Natural killer cell treated with Interleukin-12 subunit alpha and Interleukin-12 subunit beta and Interleukin-15 and Interleukin-18, amount 100 ng/mL, for 72 hours (primary cell): ENCODE data around the gene CNOT11. TPM values are rescaled to one million over a fixed set of nuclear protein-coding genes. Genes with fewer than 3 reads are reported as not detected.
A peak's percentile ranks its signal among the peaks of the same experiment; 100 is the strongest.
"Not testable (repeated sequence)": the region's sequence is repeated elsewhere in the genome, so short reads cannot be mapped to it uniquely, and the experiment has no call there.

Experiments used
- ATAC-seq, 2 donors: fragments of 150-1000 bp; cut with Tn5 transposase in 1 of 2; sonication (Bioruptor Pico), chemical (Tn5 transposase) in 1 of 2; 2 replicates each; pipeline ENCODE4 v1.10.0; 2021
- DNase-seq: peaks from one replicate; pipeline ENCODE4 v3.0.0; 2022; ENCODE audit warnings: low spot score
- H3K27ac Mint-ChIP-seq, 2 donors: 1 replicate in 1 of 2; 2 replicates in 1 of 2; pipeline ENCODE4 v1.8.0; 2022; ENCODE audit warnings: mixed read lengths in 2 of 2, mild to moderate bottlenecking in 1 of 2, moderate library complexity in 1 of 2
- H3K27me3 Mint-ChIP-seq, 2 donors: 1 replicate in 1 of 2; 2 replicates in 1 of 2; pipeline ENCODE4 v1.8.0; 2022; ENCODE audit warnings: mixed read lengths in 2 of 2
- H3K36me3 Mint-ChIP-seq: one replicate; pipeline ENCODE4 v1.8.0; 2022; ENCODE audit warnings: mixed read lengths
- H3K4me1 Mint-ChIP-seq, 2 donors: 1 replicate in 1 of 2; 2 replicates in 1 of 2; pipeline ENCODE4 v1.8.0; 2022; ENCODE audit warnings: low read depth in 2 of 2, mixed read lengths in 2 of 2, mild to moderate bottlenecking in 1 of 2
- H3K4me3 Mint-ChIP-seq: one replicate; pipeline ENCODE4 v1.8.0; 2022; ENCODE audit warnings: mixed read lengths
- H3K9me3 Mint-ChIP-seq: 2 replicates; pipeline ENCODE4 v1.8.0; 2022; ENCODE audit warnings: mixed read lengths
- total RNA-seq, 2 donors: library from RNA; stranded (reverse); gene quantifications; one replicate each; pipeline ENCODE4 v1.2.3, GENCODE V29; 2022

The CNOT11 gene
- 10 to 100 TPM; 51.2 to 53.4 TPM for total RNA-seq

DNA sequence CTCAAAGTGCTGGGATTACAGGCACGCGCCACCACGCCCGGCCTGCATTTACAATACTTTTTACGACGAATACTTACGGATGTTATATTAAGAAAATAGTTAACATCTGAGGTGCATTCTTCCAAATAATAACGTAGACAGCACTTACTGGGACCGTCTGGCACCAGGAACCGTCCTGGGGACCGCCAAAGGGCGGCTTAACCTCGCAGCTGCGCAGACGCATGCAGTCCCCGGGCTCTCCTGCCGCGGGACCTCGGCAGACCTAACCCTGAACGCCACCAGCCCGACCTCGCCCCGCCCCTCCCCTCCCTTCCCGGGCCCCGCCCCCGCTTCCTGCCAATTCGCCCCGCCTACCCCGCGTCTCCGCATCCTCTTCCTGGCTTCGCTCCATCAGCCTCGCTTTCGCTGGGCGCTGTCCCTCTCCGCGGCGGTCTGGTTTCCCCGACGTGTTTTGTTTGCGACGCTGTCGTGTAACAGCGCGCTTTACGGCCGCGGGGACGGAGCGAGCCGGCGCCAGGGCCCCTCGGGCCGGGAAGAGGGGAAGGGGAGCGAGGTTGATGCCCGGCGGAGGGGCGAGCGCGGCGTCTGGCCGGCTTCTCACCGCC is at the start of gene CNOT11:
CNOT11 (plus strand) TSS at position 479 of the 605 bp plus-strand sequence; CDS start at position 558, 79 bp downstream.
- no peaks in the 10 kb centered on the region for H3K27me3 Mint-ChIP-seq
- peak within 1 kb of the TSS; percentile 94 for H3K27ac Mint-ChIP-seq
- no peaks in the 10 kb centered on the region for H3K9me3 Mint-ChIP-seq
- H3K4me3 Mint-ChIP-seq, result peak within 1 kb of the TSS; percentile 97
- H3K36me3 Mint-ChIP-seq, result peaks cover 5% of the 10 kb centered on the region
- DNase-seq, result peak; percentile 99
- ATAC-seq, result peak; percentile 92 to 96
- peaks cover 25 to 33% of the 10 kb centered on the region in 2 donors for H3K4me1 Mint-ChIP-seq

DNA sequence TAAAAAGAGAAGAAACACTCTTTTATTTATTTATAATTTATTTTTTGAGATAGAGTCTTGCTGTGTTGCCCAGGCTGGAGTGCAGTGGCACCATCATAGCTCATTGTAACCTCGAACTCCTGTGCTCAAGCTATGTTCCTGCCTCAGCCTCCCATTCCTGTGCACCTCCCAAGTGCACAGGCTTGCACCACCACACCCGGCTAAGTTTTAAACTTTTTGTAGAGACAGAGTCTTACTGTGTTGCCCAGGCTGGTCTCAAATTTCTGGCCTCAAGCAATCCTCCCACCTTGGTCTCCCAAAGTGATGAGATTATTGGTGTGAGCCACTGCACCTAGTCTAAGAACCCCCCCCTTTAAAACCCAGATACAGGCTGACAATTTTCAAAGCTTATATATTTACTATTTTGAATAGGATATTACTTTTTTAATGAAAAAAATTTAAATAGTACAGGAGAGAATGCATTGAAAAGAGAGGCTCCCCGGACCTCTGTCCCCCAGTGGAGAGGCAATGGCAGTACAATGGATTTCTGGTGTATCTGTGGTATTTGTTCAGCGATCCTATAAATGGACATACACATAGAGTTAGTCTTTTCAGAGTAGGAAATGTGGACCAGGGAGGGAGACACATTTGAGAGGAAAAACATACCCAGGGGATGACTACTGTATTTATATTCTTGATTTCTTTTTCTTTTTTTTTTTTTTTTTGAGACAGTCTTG is 48.1 kb upstream of the CNOT11 start:
- DNase-seq (no peak), ATAC-seq (no peak)
- H3K27ac Mint-ChIP-seq, result peak overlapping the region in 1 of 2 donors; percentile 63
- H3K27me3 Mint-ChIP-seq, result no peaks in the 10 kb centered on the region
- H3K9me3 Mint-ChIP-seq, result no peaks in the 10 kb centered on the region
- H3K4me3 Mint-ChIP-seq, result peak overlapping the region; percentile 38
- H3K4me1 Mint-ChIP-seq, result no peaks in the 10 kb centered on the region
- H3K36me3 Mint-ChIP-seq, result peaks cover under 1% of the 10 kb centered on the region

DNA sequence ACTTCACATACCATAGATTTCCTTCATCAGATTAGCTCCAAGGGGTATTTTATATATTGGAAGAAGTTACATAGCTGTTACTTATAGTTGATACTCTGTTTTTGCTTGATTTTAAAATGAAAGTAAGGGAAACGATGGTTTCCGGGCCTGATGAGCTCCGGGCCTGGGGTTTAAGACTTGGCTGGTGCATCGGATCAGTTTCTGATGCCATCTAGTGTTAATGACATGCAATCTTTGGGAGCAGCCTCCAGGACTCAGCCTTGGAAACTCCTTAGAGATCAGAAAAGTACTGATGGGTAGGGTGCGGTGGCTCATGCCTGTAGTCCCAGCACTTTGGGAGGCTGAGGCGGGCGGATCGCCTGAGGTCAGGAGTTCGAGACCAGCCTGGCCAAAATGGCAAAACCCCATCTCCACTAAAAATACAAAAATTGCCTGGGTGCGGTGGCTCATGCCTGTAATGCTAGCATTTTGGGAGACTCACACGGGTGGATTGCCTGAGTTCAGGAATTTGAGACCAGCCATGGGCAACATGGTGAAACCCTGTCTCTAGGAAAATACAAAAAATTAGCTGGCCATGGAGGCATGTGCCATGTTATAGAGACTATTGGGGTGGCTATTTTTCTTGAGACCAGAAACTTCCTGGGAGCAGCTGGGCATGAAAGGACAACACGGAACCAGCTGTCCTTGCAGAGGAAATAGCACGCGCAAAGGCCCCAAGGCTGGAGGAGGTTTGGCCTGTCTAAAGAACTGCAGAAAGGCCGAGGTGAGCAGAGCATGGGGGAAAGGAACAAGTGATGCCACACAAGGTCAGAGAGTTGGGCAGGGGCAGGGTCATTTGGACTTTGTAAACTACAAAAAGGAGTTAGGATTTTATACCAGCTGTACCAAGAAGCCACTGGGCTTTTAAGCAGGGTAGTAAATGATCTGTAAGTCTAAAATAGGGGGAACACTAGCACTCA is 46.9 kb upstream of the CNOT11 start:
- Mint-ChIP-seq H3K4me3 (peak overlapping the region; percentile 32), H3K36me3 (peaks cover 4% of the 10 kb centered on the region), H3K4me1 (no peaks in the 10 kb centered on the region), H3K9me3 (no peaks in the 10 kb centered on the region), H3K27me3 (no peaks in the 10 kb centered on the region), H3K27ac (peak overlapping the region; percentile 36 to 63)
- ATAC-seq (peak; percentile 61 to 66), DNase-seq (no peak)

- Mint-ChIP-seq H3K4me1 (no peaks in the 10 kb centered on the region), H3K36me3 (peaks cover 4% of the 10 kb centered on the region), H3K9me3 (no peaks in the 10 kb centered on the region), H3K4me3 (no peak overlapping the region), H3K27me3 (no peaks in the 10 kb centered on the region), H3K27ac (no peak overlapping the region)
- ATAC-seq (no peak), DNase-seq (no peak)
These were observed 43.9 kb upstream of the CNOT11 start for GRCh38 chr2:101208830-101209229.

DNA sequence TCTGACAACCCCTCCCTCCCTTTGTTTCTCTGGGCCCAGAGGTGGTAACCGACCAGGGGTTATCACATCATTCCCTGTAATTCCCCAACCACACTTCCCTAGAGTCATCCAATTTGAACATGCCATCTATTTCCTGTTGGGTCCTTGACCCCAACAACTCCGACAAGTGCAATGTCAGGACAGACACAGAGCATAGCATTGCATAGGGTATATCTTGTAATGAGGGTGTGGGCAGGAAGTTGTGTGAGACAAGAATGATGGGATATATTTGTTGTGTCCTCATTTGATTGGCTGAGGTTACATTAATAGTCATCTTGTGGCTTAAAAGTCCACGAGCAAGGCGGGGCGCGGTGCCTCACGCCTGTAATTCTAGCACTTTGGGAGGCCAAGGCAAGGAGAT is 33.4 kb upstream of the CNOT11 start:
- Mint-ChIP-seq H3K4me1 (peaks cover 14% of the 10 kb centered on the region in 2 donors), H3K27me3 (peaks cover 0 to 2% of the 10 kb centered on the region in 2 donors), H3K27ac (no peak overlapping the region), H3K9me3 (peaks cover 2% of the 10 kb centered on the region), H3K36me3 (peaks cover 7% of the 10 kb centered on the region), H3K4me3 (no peak overlapping the region)
- no peak for ATAC-seq
- DNase-seq, result no peak

DNA sequence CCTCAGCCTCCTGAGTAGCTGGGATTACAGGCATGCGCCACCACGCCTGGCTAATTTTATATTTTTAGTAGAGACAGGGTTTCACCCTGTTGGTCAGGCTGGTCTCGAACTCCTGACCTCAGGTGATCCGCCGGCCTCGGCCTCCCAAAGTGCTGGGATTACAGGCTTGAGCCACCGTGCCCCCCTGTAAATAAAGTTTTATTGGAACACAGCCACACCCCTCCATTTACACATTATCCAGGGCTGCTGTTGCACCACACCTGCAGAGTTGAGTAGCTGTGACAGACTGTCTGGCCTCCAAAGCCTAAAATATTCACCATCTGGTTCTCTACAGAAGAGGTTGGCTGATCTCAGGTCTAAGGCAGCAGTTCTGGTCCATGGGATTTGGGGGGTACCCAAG is 32.6 kb upstream of the CNOT11 start:
- Mint-ChIP-seq H3K4me1 (peaks cover 17 to 18% of the 10 kb centered on the region in 2 donors), H3K36me3 (peaks cover 12% of the 10 kb centered on the region)
- H3K27me3 Mint-ChIP-seq, H3K9me3 Mint-ChIP-seq, H3K4me3 Mint-ChIP-seq, H3K27ac Mint-ChIP-seq, ATAC-seq, DNase-seq: not testable (repeated sequence)

- DNase-seq, result peak; percentile 72
- H3K9me3 Mint-ChIP-seq, result peaks cover 7% of the 10 kb centered on the region
- H3K4me3 Mint-ChIP-seq, result peak overlapping the region; percentile 63
- peaks cover 0 to 3% of the 10 kb centered on the region in 2 donors for H3K27me3 Mint-ChIP-seq
- H3K27ac Mint-ChIP-seq, result peak overlapping the region; percentile 61 to 64
- H3K36me3 Mint-ChIP-seq, result peaks cover 14% of the 10 kb centered on the region
- peak; percentile 98 to 100 for ATAC-seq
- peaks cover 17 to 18% of the 10 kb centered on the region in 2 donors for H3K4me1 Mint-ChIP-seq
These were observed 28.9 kb upstream of the CNOT11 start for GRCh38 chr2:101223814-101224231.

- no peaks in the 10 kb centered on the region for H3K9me3 Mint-ChIP-seq
- ATAC-seq, result no peak
- DNase-seq, result no peak
- H3K27ac Mint-ChIP-seq, result no peak overlapping the region
- no peak overlapping the region for H3K4me3 Mint-ChIP-seq
- peaks cover 0 to 3% of the 10 kb centered on the region in 2 donors for H3K27me3 Mint-ChIP-seq
- H3K36me3 Mint-ChIP-seq, result peaks cover 5% of the 10 kb centered on the region
- H3K4me1 Mint-ChIP-seq, result no peaks in the 10 kb centered on the region
These were observed 22.1 kb upstream of the CNOT11 start for GRCh38 chr2:101230541-101231001.

DNA sequence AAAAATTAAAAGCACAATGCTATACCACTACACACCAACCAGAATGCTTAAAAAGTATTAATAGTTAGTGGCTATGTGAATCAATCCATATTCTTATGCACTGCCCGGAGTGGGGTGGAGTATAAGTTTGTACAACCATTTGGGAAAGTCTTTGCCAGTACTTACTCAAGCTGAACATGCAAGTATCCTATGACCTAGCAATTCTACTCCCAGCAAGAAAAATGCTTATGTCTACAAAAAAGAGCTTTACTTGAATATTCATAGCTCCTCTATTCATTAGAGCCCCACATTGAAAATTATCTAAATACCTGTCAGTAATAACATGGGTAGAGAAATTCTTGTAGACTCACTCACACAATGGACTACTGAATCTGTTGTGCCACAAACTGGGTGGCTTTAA is 21.4 kb upstream of the CNOT11 start:
- no peak overlapping the region for H3K27ac Mint-ChIP-seq
- no peaks in the 10 kb centered on the region for H3K4me1 Mint-ChIP-seq
- no peak for DNase-seq
- peaks cover 5% of the 10 kb centered on the region for H3K36me3 Mint-ChIP-seq
- no peak for ATAC-seq
- H3K4me3 Mint-ChIP-seq, result no peak overlapping the region
- peaks cover 0 to 2% of the 10 kb centered on the region in 2 donors for H3K27me3 Mint-ChIP-seq
- H3K9me3 Mint-ChIP-seq, result no peaks in the 10 kb centered on the region

GRCh38 chr2:101231937-101232730 is 20.6 kb upstream of the CNOT11 start:
- H3K27ac Mint-ChIP-seq, result no peak overlapping the region
- H3K36me3 Mint-ChIP-seq, result peaks cover 5% of the 10 kb centered on the region
- no peaks in the 10 kb centered on the region for H3K9me3 Mint-ChIP-seq
- ATAC-seq (no peak), DNase-seq (no peak)
- H3K4me1 Mint-ChIP-seq, result no peaks in the 10 kb centered on the region
- H3K4me3 Mint-ChIP-seq, result no peak overlapping the region
- H3K27me3 Mint-ChIP-seq, result no peaks in the 10 kb centered on the region

GRCh38 chr2:101232770-101233169 is 19.9 kb upstream of the CNOT11 start:
- Mint-ChIP-seq H3K4me3 (no peak overlapping the region), H3K27ac (no peak overlapping the region), H3K9me3 (no peaks in the 10 kb centered on the region), H3K36me3 (peaks cover 5% of the 10 kb centered on the region), H3K27me3 (no peaks in the 10 kb centered on the region), H3K4me1 (no peaks in the 10 kb centered on the region)
- DNase-seq, result no peak
- ATAC-seq, result no peak

DNA sequence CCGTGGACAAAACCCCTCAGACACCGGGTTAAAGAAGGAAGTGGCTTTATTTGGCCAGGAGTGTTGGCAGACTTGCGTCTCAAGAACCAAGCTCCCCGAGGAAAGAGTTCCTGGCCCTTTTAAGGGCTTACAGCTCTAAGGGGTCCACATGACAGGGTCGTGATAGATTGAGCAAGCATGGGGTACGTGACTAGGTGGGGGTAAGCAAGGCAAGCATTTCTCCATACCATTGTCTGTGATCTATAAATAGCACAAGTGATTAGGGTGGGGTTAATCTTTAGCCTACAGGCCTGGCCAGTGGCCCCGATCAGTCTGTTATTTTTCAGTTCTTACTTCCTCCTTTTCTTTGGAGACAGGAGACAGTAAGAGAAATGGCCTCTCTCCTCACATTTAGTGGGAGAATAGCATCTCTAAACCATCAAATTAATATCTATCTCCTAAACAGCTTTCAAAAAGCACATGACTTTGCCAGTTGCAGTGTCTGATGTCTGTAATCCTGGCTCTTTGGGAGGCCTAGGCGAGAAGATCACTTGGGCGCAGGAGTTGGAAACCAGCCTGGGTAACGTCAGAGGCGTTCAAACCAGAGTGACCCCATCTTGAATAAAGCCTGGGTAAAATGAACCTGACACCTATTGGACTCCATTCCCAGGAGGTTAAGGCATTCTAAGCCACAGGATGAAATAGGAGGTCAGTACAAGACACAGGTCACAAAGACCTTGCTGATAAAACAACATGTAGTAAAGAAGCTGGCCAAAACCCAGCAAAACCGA is 18.3 kb upstream of the CNOT11 start:
- ATAC-seq (no peak), DNase-seq (no peak)
- Mint-ChIP-seq H3K9me3 (no peaks in the 10 kb centered on the region), H3K27ac (no peak overlapping the region), H3K36me3 (peaks cover 5% of the 10 kb centered on the region), H3K4me3 (no peak overlapping the region), H3K4me1 (no peaks in the 10 kb centered on the region), H3K27me3 (no peaks in the 10 kb centered on the region)
